SK-N-SH (cell line): Measurements from ENCODE around the gene SPIB.

Experiments used
- CTCF ChIP-seq: fragments of 200-600 bp; sonication (generic); IDR thresholded peaks from 2 replicates; pipeline ENCODE4 v1.6.1; 2017; ENCODE audit warnings: antibody characterized with exemption, mild to moderate bottlenecking, moderate library complexity
- EP300 ChIP-seq, 2 experiments: IDR thresholded peaks; 2 replicates each; pipeline versions ENCODE4 v1.4.0 to v1.6.1; 2012; ENCODE audit warnings: borderline replicate concordance in 1 of 2, low read depth in 1 of 2, low read length in 1 of 2
- FOXM1 ChIP-seq: IDR thresholded peaks from 2 replicates; pipeline ENCODE4 v1.4.0; 2012; ENCODE audit warnings: low read depth, mild to moderate bottlenecking
- POLR2AphosphoS5 ChIP-seq: IDR thresholded peaks from 2 replicates; pipeline ENCODE4 v1.6.1; 2012; ENCODE audit warnings: low read depth, low read length
- RXRA ChIP-seq: IDR thresholded peaks from 2 replicates; pipeline ENCODE4 v1.4.0; 2012; ENCODE audit warnings: low read depth, mild to moderate bottlenecking, borderline replicate concordance
- TAF1 ChIP-seq: IDR thresholded peaks from 2 replicates; pipeline ENCODE4 v1.6.1; 2012; ENCODE audit warnings: low read depth, mild to moderate bottlenecking, low read length, moderate library complexity, borderline replicate concordance
- ZBTB33 ChIP-seq: IDR thresholded peaks from 2 replicates; pipeline ENCODE4 v1.4.0; 2012; ENCODE audit warnings: low read depth, borderline replicate concordance

- TF ChIP-seq POLR2AphosphoS5 (no peak), FOXM1 (no peak), CTCF (no peak), ZBTB33 (no peak), TAF1 (no peak), RXRA (no peak), EP300 (IDR thresholded peaks at IDR 0.05; ENCODE audit: borderline replicate concordance in 1 of 2, low read depth in 1 of 2, low read length in 1 of 2) (no peak)
These were observed 41.7 kb upstream of the SPIB start for GRCh38 chr19:50377051-50377461.
